GM21526 (cell line): ENCODE results near the gene AHDC1.
"Not testable (repeated sequence)": the region's sequence is repeated elsewhere in the genome, so short reads cannot be mapped to it uniquely, and the experiment has no call there.

ENCODE experiments used
- ATAC-seq: cut with Tn5 transposase; IDR thresholded peaks from one replicate; pipeline ENCODE4 v1.9.1; 2021; ENCODE audit warnings: moderate library complexity; ENCODE audit not compliant: unreplicated experiment, low FRiP score

The AHDC1 gene

GRCh38 chr1:27539901-27540861, 63.8 kb downstream of the AHDC1 start:
- no peak for ATAC-seq

GRCh38 chr1:27538793-27539192, 65.2 kb downstream of the AHDC1 start:
- no peak for ATAC-seq

- ATAC-seq, result not testable (repeated sequence)
Measured at GRCh38 chr1:27538305-27538676, 65.7 kb downstream of the AHDC1 start.

- no peak for ATAC-seq
Measured at GRCh38 chr1:27536767-27537166, 67.2 kb downstream of the AHDC1 start.

GRCh38 chr1:27536010-27536757, 67.8 kb downstream of the AHDC1 start:
- ATAC-seq, result no peak

- ATAC-seq, result no peak
Measured at GRCh38 chr1:27535386-27535785, 68.6 kb downstream of the AHDC1 start.

GRCh38 chr1:27531959-27532685, 71.8 kb downstream of the AHDC1 start:
- no peak for ATAC-seq

GRCh38 chr1:27530192-27530591, 73.8 kb downstream of the AHDC1 start:
- ATAC-seq, result no peak

- ATAC-seq, result no peak
Measured at GRCh38 chr1:27529704-27530018, 74.3 kb downstream of the AHDC1 start.

GRCh38 chr1:27528818-27529703, 74.9 kb downstream of the AHDC1 start:
- no peak for ATAC-seq

- ATAC-seq, result no peak
Measured at GRCh38 chr1:27527890-27528817, 75.8 kb downstream of the AHDC1 start.

- no peak for ATAC-seq
Measured at GRCh38 chr1:27527223-27527889, 76.6 kb downstream of the AHDC1 start.

- no peak for ATAC-seq
Measured at GRCh38 chr1:27526569-27527222, 77.2 kb downstream of the AHDC1 start.

GRCh38 chr1:27525296-27526272, 78.4 kb downstream of the AHDC1 start:
- peak; percentile 46 for ATAC-seq

GRCh38 chr1:27523337-27524020, 80.5 kb downstream of the AHDC1 start:
- ATAC-seq, result no peak
